IMR-90 (cell line): Measurements from ENCODE around the gene SSBP2. TPM values are rescaled to one million over a fixed set of nuclear protein-coding genes. Genes with fewer than 3 reads are reported as not detected.

Source experiments
- ATAC-seq: fragments of 200-7000 bp; cut with Tn5 transposase; 2 replicates; pipeline ENCODE4 v1.9.1; 2020; ENCODE audit warnings: low read depth, mild to moderate bottlenecking, moderate library complexity
- BruUV-seq: library from RNA; stranded (reverse); fragments of 400-500 nt; replicated peaks from 2 replicates; lab custom pipeline; 2021; lab: Mats Ljungman, UMichigan
- CTCF ChIA-PET: fragments of 300-600 bp; formaldehyde crosslinking; extraction: SDS; loops from one replicate; lab custom pipeline; 2021; ENCODE audit warnings: antibody characterized with exemption; lab: Yijun Ruan, JAX
- POLR2A ChIA-PET: fragments of 300-600 bp; sonication (Branson Sonifier 250); formaldehyde crosslinking; loops from one replicate; lab custom pipeline; 2022; ENCODE audit warnings: antibody characterized with exemption; ENCODE audit not compliant: unreplicated experiment; lab: Charles Lee
- DNase-seq: peaks from one replicate; pipeline ENCODE4 v3.0.0; 2013
- H2AFZ ChIP-seq: replicated peaks from 2 replicates; pipeline ENCODE3; 2013; ENCODE audit warnings: low read length, mild to moderate bottlenecking; ENCODE audit not compliant: poor library complexity
- H2AK5ac ChIP-seq: 2 replicates; pipeline ENCODE4 v1.6.1; 2013; ENCODE audit warnings: low read depth, low read length, inconsistent platforms
- H2AK9ac ChIP-seq: replicated peaks from 2 replicates; pipeline ENCODE3; 2013; ENCODE audit warnings: mild to moderate bottlenecking, low read depth, low read length, moderate library complexity; ENCODE audit not compliant: poor library complexity
- H2BK120ac ChIP-seq: 2 replicates; pipeline ENCODE4 v1.6.1; 2013; ENCODE audit warnings: low read depth, low read length, inconsistent platforms
- H2BK15ac ChIP-seq: 3 replicates; pipeline ENCODE4 v1.6.1; 2013; ENCODE audit warnings: low read depth, low read length, inconsistent platforms
- H2BK20ac ChIP-seq: 2 replicates; pipeline ENCODE4 v1.6.1; 2013; ENCODE audit warnings: low read depth, mild to moderate bottlenecking, inconsistent platforms, low read length, moderate library complexity
- H2BK5ac ChIP-seq: 2 replicates; pipeline ENCODE4 v1.6.1; 2013; ENCODE audit warnings: mild to moderate bottlenecking, low read depth, low read length, inconsistent platforms; ENCODE audit not compliant: poor library complexity, severe bottlenecking
- H3K14ac ChIP-seq: replicated peaks from 2 replicates; pipeline ENCODE4 v1.6.1; 2013; ENCODE audit warnings: low read depth, low read length, inconsistent platforms
- H3K18ac ChIP-seq: 2 replicates; pipeline ENCODE4 v1.6.1; 2013; ENCODE audit warnings: low read depth, low read length, control low read depth
- H3K23ac ChIP-seq: 2 replicates; pipeline ENCODE4 v1.6.1; 2013; ENCODE audit warnings: low read depth, low read length, inconsistent platforms
- H3K27ac ChIP-seq: 2 replicates; pipeline ENCODE4 v1.5.1; 2013; ENCODE audit warnings: mild to moderate bottlenecking, control low read depth, low read length; ENCODE audit not compliant: insufficient read depth
- H3K27me3 ChIP-seq: 2 replicates; pipeline ENCODE4 v1.6.1; 2013; ENCODE audit warnings: low read length; ENCODE audit not compliant: control insufficient read depth, insufficient read depth
- H3K36me3 ChIP-seq: 2 replicates; pipeline ENCODE4 v1.6.1; 2013; ENCODE audit warnings: low read length, mixed read lengths; ENCODE audit not compliant: control insufficient read depth, insufficient read depth
- H3K4ac ChIP-seq: 2 replicates; pipeline ENCODE4 v1.6.1; 2013; ENCODE audit warnings: low read depth, low read length, inconsistent platforms
- H3K4me1 ChIP-seq: 2 replicates; pipeline ENCODE4 v1.6.1; 2013; ENCODE audit warnings: low read length, mixed read lengths; ENCODE audit not compliant: control insufficient read depth, insufficient read depth
- H3K4me2 ChIP-seq: 2 replicates; pipeline ENCODE4 v1.6.1; 2013; ENCODE audit warnings: low read depth, mild to moderate bottlenecking, control low read depth, low read length, moderate library complexity
- H3K4me3 ChIP-seq: 2 replicates; pipeline ENCODE4 v1.5.1; 2013; ENCODE audit warnings: low read depth, mild to moderate bottlenecking, control low read depth, low read length, moderate library complexity; ENCODE audit not compliant: insufficient read depth
- H3K56ac ChIP-seq: 2 replicates; pipeline ENCODE4 v1.6.1; 2013; ENCODE audit warnings: low read length, inconsistent platforms; ENCODE audit not compliant: insufficient read depth; ENCODE audit errors: extremely low read depth
- H3K79me1 ChIP-seq, 2 experiments: 2 replicates each; pipeline ENCODE4 v1.6.1; 2013; ENCODE audit warnings: low read length in 2 of 2, inconsistent platforms in 1 of 2, low read depth in 1 of 2
- H3K9ac ChIP-seq: 2 replicates; pipeline ENCODE4 v1.6.1; 2013; ENCODE audit warnings: low read depth, low read length, control low read depth
- H3K9me1 ChIP-seq: 2 replicates; pipeline ENCODE4 v1.6.1; 2013; ENCODE audit warnings: low read length, inconsistent platforms; ENCODE audit not compliant: insufficient read depth
- H3K9me3 ChIP-seq: 2 replicates; pipeline ENCODE4 v1.6.1; 2013; ENCODE audit warnings: low read length; ENCODE audit not compliant: control insufficient read depth, insufficient read depth
- H4K20me1 ChIP-seq: 2 replicates; pipeline ENCODE4 v1.6.1; 2013; ENCODE audit warnings: low read length, inconsistent platforms; ENCODE audit not compliant: insufficient read depth
- H4K5ac ChIP-seq: 2 replicates; pipeline ENCODE4 v1.6.1; 2013; ENCODE audit warnings: mild to moderate bottlenecking, low read depth, low read length, control low read depth
- H4K8ac ChIP-seq, 2 experiments: 2 replicates each; pipeline ENCODE4 v1.6.1; 2013; ENCODE audit warnings: low read depth in 2 of 2, low read length in 2 of 2, control low read depth in 1 of 2, inconsistent platforms in 1 of 2
- H4K91ac ChIP-seq: 2 replicates; pipeline ENCODE4 v1.6.1; 2013; ENCODE audit warnings: low read depth, low read length, inconsistent platforms; ENCODE audit not compliant: insufficient read depth
- BHLHE40 ChIP-seq: fragments of 150-350 bp; IDR thresholded peaks from 2 replicates; pipeline ENCODE4 v1.6.1; 2016; ENCODE audit warnings: mild to moderate bottlenecking, low read depth, low read length
- CHD1 ChIP-seq: IDR thresholded peaks from 2 replicates; pipeline ENCODE4 v1.6.1; 2012; ENCODE audit warnings: low read depth, low read length, improper control_type of control experiment
- MXI1 ChIP-seq: IDR thresholded peaks from 2 replicates; pipeline ENCODE4 v1.6.1; 2012; ENCODE audit warnings: low read depth, mild to moderate bottlenecking, low read length, moderate library complexity, borderline replicate concordance
- NFE2L2 ChIP-seq: fragments of 150-350 bp; IDR thresholded peaks from 2 replicates; pipeline ENCODE4 v1.6.1; 2016; ENCODE audit warnings: low read depth, mild to moderate bottlenecking, low read length
- POLR2A ChIP-seq: IDR thresholded peaks from 2 replicates; pipeline ENCODE4 v1.6.1; 2012; ENCODE audit warnings: mild to moderate bottlenecking, low read depth, low read length
- RAD21 ChIP-seq: IDR thresholded peaks from 2 replicates; pipeline ENCODE4 v1.6.1; 2012; ENCODE audit warnings: low read length, improper control_type of control experiment
- RCOR1 ChIP-seq: IDR thresholded peaks from 2 replicates; pipeline ENCODE4 v1.6.1; 2012; ENCODE audit warnings: mild to moderate bottlenecking, low read length, improper control_type of control experiment; ENCODE audit not compliant: insufficient replicate concordance
- WGBS, 2 experiments: methylation state at CpG; one replicate each; pipeline versions ENCODE4 v1.1.5 to v1.1.7; 2013; ENCODE audit warnings: missing lambda C conversion rate in 2 of 2; ENCODE audit not compliant: insufficient read length in 1 of 2; ENCODE audit errors: extremely low coverage in 2 of 2; 5-methylcytosine and 5-hydroxymethylcytosine counted together
- dilution Hi-C: fragments of 300-500 bp; cut with HindIII; formaldehyde crosslinking; loops from one replicate; pipeline ENCODE4 v1.14.3; 2018; ENCODE audit warnings: low sequenced_read_pairs; ENCODE audit not compliant: unreplicated experiment
- in situ Hi-C: fragments of 300-500 bp; cut with MboI; formaldehyde crosslinking; loops from 3 replicates; pipeline ENCODE4 v1.14.3; 2019; ENCODE audit warnings: low sequenced_read_pairs, inconsistent platforms, mixed read lengths
- intact Hi-C: fragments of 100-400 bp; cut with micrococcal nuclease; formaldehyde crosslinking; loops from 2 replicates; pipeline ENCODE4 v1.10.0; 2022
- polyA plus RNA-seq, 3 experiments: library from polyadenylated mRNA; depleted of rRNA; stranded (reverse); fragments of >200 nt; gene quantifications; 2 replicates each; pipeline ENCODE4 v1.2.3, GENCODE V29; 2012; ENCODE audit warnings: low replicate concordance in 1 of 3
- total RNA-seq: library from RNA; depleted of rRNA; stranded (reverse); fragments of >200 nt; gene quantifications from 2 replicates; pipeline ENCODE4 v1.2.3, GENCODE V29; 2012
- TF ChIP-seq, protein P1 (sequence below): fragments of 150-350 bp; IDR thresholded peaks from 2 replicates; pipeline ENCODE4 v1.6.1; 2016; ENCODE audit warnings: low read depth, mild to moderate bottlenecking, low read length, moderate library complexity, borderline replicate concordance
- TF ChIP-seq, protein P2 (sequence below): fragments of 150-350 bp; IDR thresholded peaks from 2 replicates; pipeline ENCODE4 v1.6.1; 2017; ENCODE audit warnings: mild to moderate bottlenecking, antibody characterized with exemption, low read length, low read depth

SSBP2 gene
- total and polyA plus RNA-seq, 2 of the 4 experiments (the other 2 are of a cell fraction), result 38.4 to 42.7 TPM

DNA sequence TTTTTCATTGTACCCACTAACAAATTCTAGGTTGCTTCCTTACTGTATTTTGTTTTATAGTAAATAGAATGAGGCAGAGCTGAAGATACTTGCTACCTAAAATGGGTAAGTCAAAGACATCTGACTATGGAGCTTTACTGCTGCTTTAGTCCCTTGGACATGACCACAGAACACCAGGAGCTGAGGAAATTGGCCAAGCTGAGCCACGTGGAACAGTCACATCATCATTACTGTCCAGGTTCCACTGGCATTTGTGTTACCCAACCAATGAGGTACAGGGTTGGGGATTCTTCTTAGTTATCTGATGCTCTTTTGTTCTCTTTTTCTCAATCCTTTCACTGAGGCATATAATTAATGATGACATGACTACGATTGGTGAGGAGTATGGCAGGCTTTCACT lies 47.1 kb downstream of the SSBP2 start:
- no peak overlapping the region for H4K5ac ChIP-seq
- H3K4me1 ChIP-seq, result no peaks in the 10 kb centered on the region; the same call in 1 of the 2 replicates
- no peak overlapping the region for H3K9ac ChIP-seq
- no peak overlapping the region for H2BK15ac ChIP-seq
- H2BK20ac ChIP-seq, result no peak overlapping the region
- in situ Hi-C loops, result no loop called here
- TF ChIP-seq NFE2L2 (no peak), POLR2A (no peak), CHD1 (no peak), RCOR1 (no peak), RAD21 (no peak), BHLHE40 (no peak), MXI1 (no peak)
- TF ChIP-seq, protein P1, sequence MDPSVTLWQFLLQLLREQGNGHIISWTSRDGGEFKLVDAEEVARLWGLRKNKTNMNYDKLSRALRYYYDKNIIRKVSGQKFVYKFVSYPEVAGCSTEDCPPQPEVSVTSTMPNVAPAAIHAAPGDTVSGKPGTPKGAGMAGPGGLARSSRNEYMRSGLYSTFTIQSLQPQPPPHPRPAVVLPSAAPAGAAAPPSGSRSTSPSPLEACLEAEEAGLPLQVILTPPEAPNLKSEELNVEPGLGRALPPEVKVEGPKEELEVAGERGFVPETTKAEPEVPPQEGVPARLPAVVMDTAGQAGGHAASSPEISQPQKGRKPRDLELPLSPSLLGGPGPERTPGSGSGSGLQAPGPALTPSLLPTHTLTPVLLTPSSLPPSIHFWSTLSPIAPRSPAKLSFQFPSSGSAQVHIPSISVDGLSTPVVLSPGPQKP, result no peak
- TF ChIP-seq, protein P2, sequence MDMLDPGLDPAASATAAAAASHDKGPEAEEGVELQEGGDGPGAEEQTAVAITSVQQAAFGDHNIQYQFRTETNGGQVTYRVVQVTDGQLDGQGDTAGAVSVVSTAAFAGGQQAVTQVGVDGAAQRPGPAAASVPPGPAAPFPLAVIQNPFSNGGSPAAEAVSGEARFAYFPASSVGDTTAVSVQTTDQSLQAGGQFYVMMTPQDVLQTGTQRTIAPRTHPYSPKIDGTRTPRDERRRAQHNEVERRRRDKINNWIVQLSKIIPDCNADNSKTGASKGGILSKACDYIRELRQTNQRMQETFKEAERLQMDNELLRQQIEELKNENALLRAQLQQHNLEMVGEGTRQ, result no peak
- H3K27ac ChIP-seq, result no peak overlapping the region
- no peak overlapping the region for H2BK120ac ChIP-seq
- no peak overlapping the region for H2AK5ac ChIP-seq
- no peak overlapping the region for H2AK9ac ChIP-seq
- no peak overlapping the region for H3K4ac ChIP-seq
- H3K9me1 ChIP-seq, result no peaks in the 10 kb centered on the region
- no peak overlapping the region for H4K91ac ChIP-seq
- H2BK5ac ChIP-seq, result no peak overlapping the region
- ChIA-PET POLR2A (no interaction called here), CTCF (no interaction called here)
- no peaks in the 10 kb centered on the region for H3K36me3 ChIP-seq
- no TSS peak for BruUV-seq
- no peak overlapping the region for H2AFZ ChIP-seq
- H3K14ac ChIP-seq, result 0 out of 2 replicates have a peak overlapping the region, but pooled peaks have one; percentile 7
- ATAC-seq (no peak), DNase-seq (no peak)
- H3K4me2 ChIP-seq, result no peak overlapping the region
- no peak overlapping the region for H3K56ac ChIP-seq
- intact Hi-C loops, result no loop called here
- peaks cover 3 to 6% of the 10 kb centered on the region in 2 experiments; a peak in 2 of 4 replicates for H3K79me1 ChIP-seq
- dilution Hi-C loops, result no loop called here
- no peaks in the 10 kb centered on the region for H3K27me3 ChIP-seq
- H3K18ac ChIP-seq, result no peak overlapping the region
- H3K4me3 ChIP-seq, result no peak overlapping the region
- WGBS, 2 experiments, result no CpG with 5 or more reads among the region's 2 CpGs
- H4K20me1 ChIP-seq, result no peaks in the 10 kb centered on the region
- H3K23ac ChIP-seq, result no peak overlapping the region
- no peak overlapping the region for H4K8ac ChIP-seq
- peaks cover 6% of the 10 kb centered on the region; the same call in 1 of the 2 replicates for H3K9me3 ChIP-seq
